NCI-H1417 (cell line): Measurements from ENCODE around the gene TMEM156.
"Not testable (repeated sequence)": the region's sequence is repeated elsewhere in the genome, so short reads cannot be mapped to it uniquely, and the experiment has no call there.

ENCODE experiments used
- DNase-seq, 3 experiments: peaks; one replicate each; lab custom pipeline; 2025; lab: John Stamatoyannopoulos, UW

The TMEM156 gene

GRCh38 chr4:38957261-38957815 is 74.9 kb downstream of the TMEM156 start:
- no peak for DNase-seq

GRCh38 chr4:38955957-38956356 is 76.3 kb downstream of the TMEM156 start:
- DNase-seq = no peak

- peak in 1 of 3 experiments; percentile 21 for DNase-seq
Observed at GRCh38 chr4:38954727-38955126, 77.5 kb downstream of the TMEM156 start.

- no peak for DNase-seq
Observed at GRCh38 chr4:38952017-38952416, 80.2 kb downstream of the TMEM156 start.

GRCh38 chr4:38951598-38951997 is 80.6 kb downstream of the TMEM156 start:
- DNase-seq = no peak

- no peak for DNase-seq
Observed at GRCh38 chr4:38950734-38951133, 81.5 kb downstream of the TMEM156 start.

GRCh38 chr4:38950159-38950558 is 82.0 kb downstream of the TMEM156 start:
- no peak for DNase-seq

- peak in 1 of 3 experiments; percentile 25 for DNase-seq
Observed at GRCh38 chr4:38949411-38950051, 82.7 kb downstream of the TMEM156 start.

GRCh38 chr4:38948551-38948950 is 83.7 kb downstream of the TMEM156 start:
- DNase-seq = no peak

- DNase-seq = no peak
Observed at GRCh38 chr4:38946919-38947318, 85.3 kb downstream of the TMEM156 start.

GRCh38 chr4:38944440-38944839 is 87.8 kb downstream of the TMEM156 start:
- DNase-seq = no peak

- DNase-seq = peak in 1 of 3 experiments; percentile 5
Observed at GRCh38 chr4:38943343-38943742, 88.9 kb downstream of the TMEM156 start.

- not testable (repeated sequence) for DNase-seq
Observed at GRCh38 chr4:38941906-38942305, 90.3 kb downstream of the TMEM156 start.

GRCh38 chr4:38940476-38940875 is 91.7 kb downstream of the TMEM156 start:
- DNase-seq = no peak

- peak in 1 of 3 experiments; percentile 3 for DNase-seq
Observed at GRCh38 chr4:38939165-38939564, 93.0 kb downstream of the TMEM156 start.

GRCh38 chr4:38935391-38936073 is 96.7 kb downstream of the TMEM156 start:
- no peak for DNase-seq

- DNase-seq = no peak
Observed at GRCh38 chr4:38931125-38931524, 101.1 kb downstream of the TMEM156 start.

GRCh38 chr4:38930707-38931106 is 101.5 kb downstream of the TMEM156 start:
- peak in 2 of 3 experiments; percentile 28 to 67 for DNase-seq

GRCh38 chr4:38930204-38930603 is 102.0 kb downstream of the TMEM156 start:
- DNase-seq = peak in 2 of 3 experiments; percentile 44 to 77

GRCh38 chr4:38928974-38929373 is 103.2 kb downstream of the TMEM156 start:
- no peak for DNase-seq

- DNase-seq = no peak
Observed at GRCh38 chr4:38928568-38928967, 103.6 kb downstream of the TMEM156 start.

GRCh38 chr4:38926896-38927295 is 105.3 kb downstream of the TMEM156 start:
- no peak for DNase-seq
